22Rv1 (cell line): ENCODE results near the gene KCNK6.
"Not testable (repeated sequence)": the region's sequence is repeated elsewhere in the genome, so short reads cannot be mapped to it uniquely, and the experiment has no call there.

Experiments
- H3K27ac ChIP-seq: fragments of 450-650 bp; 2 replicates; pipeline ENCODE4 v1.5.1; 2017
- CTCF ChIP-seq: fragments of 450-650 bp; IDR thresholded peaks from 2 replicates; pipeline ENCODE4 v1.5.1; 2017; ENCODE audit warnings: mild to moderate bottlenecking
- ZFX ChIP-seq: fragments of 450-650 bp; IDR thresholded peaks from 2 replicates; pipeline ENCODE4 v1.6.1; 2017; ENCODE audit warnings: antibody characterized with exemption, borderline replicate concordance

The KCNK6 gene

GRCh38 chr19:38337360-38337653 is 17.7 kb downstream of the KCNK6 start:
- H3K27ac ChIP-seq = peak overlapping the region; percentile 95
- no peak for TF ChIP-seq ZFX
- TF ChIP-seq CTCF = no peak

- not testable (repeated sequence) for H3K27ac ChIP-seq
Measured at GRCh38 chr19:38339011-38339410, 19.4 kb downstream of the KCNK6 start.

GRCh38 chr19:38340927-38341326 is 21.3 kb downstream of the KCNK6 start:
- TF ChIP-seq ZFX (no peak), CTCF (no peak)
- H3K27ac ChIP-seq = no peak overlapping the region

- H3K27ac ChIP-seq = no peak overlapping the region
- no peak for TF ChIP-seq ZFX
- TF ChIP-seq CTCF = no peak
Measured at GRCh38 chr19:38346837-38347236, 27.2 kb downstream of the KCNK6 start.

- H3K27ac ChIP-seq = no peak overlapping the region
- TF ChIP-seq CTCF = no peak
- TF ChIP-seq ZFX = no peak
Measured at GRCh38 chr19:38350883-38351282, 31.2 kb downstream of the KCNK6 start.

- TF ChIP-seq ZFX (no peak), CTCF (no peak)
- H3K27ac ChIP-seq = no peak overlapping the region
Measured at GRCh38 chr19:38351865-38352395, 32.3 kb downstream of the KCNK6 start.

- TF ChIP-seq ZFX (no peak), CTCF (no peak)
- H3K27ac ChIP-seq = no peak overlapping the region
Measured at GRCh38 chr19:38352611-38353010, 33.0 kb downstream of the KCNK6 start.
